Neural crest cell (in vitro differentiated cells): ENCODE results near the gene RPL19. TPM values are rescaled to one million over a fixed set of nuclear protein-coding genes. Genes with fewer than 3 reads are reported as not detected.
A peak's percentile ranks its signal among the peaks of the same experiment; 100 is the strongest.

Experiments used
- DNase-seq: peaks from one replicate; pipeline ENCODE4 v3.0.0; 2021; ENCODE audit warnings: low read depth, mixed read lengths, low spot score
- H3K27ac Mint-ChIP-seq: one replicate; pipeline ENCODE4 v1.8.0; 2021; ENCODE audit warnings: mild to moderate bottlenecking, mixed read lengths; ENCODE audit not compliant: unreplicated experiment
- H3K27me3 Mint-ChIP-seq: 2 replicates; pipeline ENCODE4 v1.8.0; 2021; ENCODE audit warnings: low read depth, mild to moderate bottlenecking, mixed read lengths
- H3K36me3 Mint-ChIP-seq: 2 replicates; pipeline ENCODE4 v1.8.0; 2021; ENCODE audit warnings: low read depth, mild to moderate bottlenecking, mixed read lengths
- H3K4me1 Mint-ChIP-seq: 2 replicates; pipeline ENCODE4 v1.8.0; 2021; ENCODE audit warnings: mixed read lengths
- H3K4me3 Mint-ChIP-seq: one replicate; pipeline ENCODE4 v1.8.0; 2021; ENCODE audit warnings: mild to moderate bottlenecking, mixed read lengths
- H3K9me3 Mint-ChIP-seq: 2 replicates; pipeline ENCODE4 v1.8.0; 2021; ENCODE audit warnings: mixed read lengths
- total RNA-seq: library from RNA; stranded (reverse); gene quantifications from 2 replicates; pipeline ENCODE4 v1.2.1, GENCODE V29; 2021
- TF ChIP-seq, protein P1 (sequence below): fragments of 200-600 bp; sonication (generic); conservative IDR thresholded peaks from 2 replicates; pipeline ENCODE4 v1.5.0; 2021; ENCODE audit warnings: antibody characterized with exemption, mild to moderate bottlenecking

RPL19 gene
- total RNA-seq, 1 donor from 2014 or later: 1,874 TPM

DNA sequence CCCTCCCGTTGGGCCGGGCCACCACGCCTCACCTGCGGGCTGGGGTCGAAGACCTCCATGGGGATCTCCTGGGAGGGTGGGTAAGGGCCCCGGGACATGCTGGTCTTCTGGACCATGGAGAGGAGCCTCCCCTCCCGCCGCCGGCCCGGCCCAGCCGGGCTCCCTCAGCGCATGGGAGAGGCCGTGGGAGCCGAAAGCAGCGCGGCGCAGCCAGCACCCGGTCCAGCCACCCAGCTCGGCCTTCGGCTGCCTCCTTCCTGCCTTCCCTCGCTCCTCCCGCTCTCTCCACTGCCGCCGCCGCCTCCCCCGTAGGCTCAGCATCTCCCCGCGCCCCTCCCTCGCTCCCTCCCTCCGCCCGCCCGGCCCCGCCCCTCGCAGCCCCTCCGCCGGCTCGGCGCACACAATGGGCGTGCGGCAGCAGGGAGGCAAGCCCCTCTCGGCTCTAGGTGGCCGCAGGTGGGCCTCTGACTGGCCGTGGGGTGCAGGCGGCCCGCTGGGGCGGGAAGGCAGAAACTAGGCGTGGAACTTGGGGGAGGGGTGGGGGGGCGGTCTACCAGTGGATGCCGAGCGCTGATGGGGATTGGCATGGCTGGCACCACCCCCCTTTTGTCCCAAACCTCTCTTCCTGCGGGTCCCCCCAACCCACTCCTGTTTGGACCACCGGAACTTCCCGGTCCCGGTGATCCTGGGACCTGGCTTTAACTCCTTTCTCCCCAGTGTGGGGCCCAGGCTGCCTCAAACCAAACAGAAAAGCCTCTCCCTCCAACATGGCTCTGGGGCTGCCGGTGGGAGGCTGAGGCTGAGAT lies 2.5 kb upstream of the RPL19 start, which contains the start of gene CACNB1:
CACNB1 (minus strand) TSS at position 290 of the 806 bp plus-strand sequence; CDS start at position 116, 174 bp downstream.
- DNase-seq: peak; percentile 75
- Mint-ChIP-seq H3K4me1 (peaks cover 48% of the 10 kb centered on the region), H3K4me3 (peak within 1 kb of the TSS; percentile 92), H3K36me3 (peaks cover 10% of the 10 kb centered on the region), H3K27ac (no peak within 1 kb of the TSS), H3K9me3 (no peaks in the 10 kb centered on the region), H3K27me3 (no peaks in the 10 kb centered on the region)
- TF ChIP-seq, protein P1, sequence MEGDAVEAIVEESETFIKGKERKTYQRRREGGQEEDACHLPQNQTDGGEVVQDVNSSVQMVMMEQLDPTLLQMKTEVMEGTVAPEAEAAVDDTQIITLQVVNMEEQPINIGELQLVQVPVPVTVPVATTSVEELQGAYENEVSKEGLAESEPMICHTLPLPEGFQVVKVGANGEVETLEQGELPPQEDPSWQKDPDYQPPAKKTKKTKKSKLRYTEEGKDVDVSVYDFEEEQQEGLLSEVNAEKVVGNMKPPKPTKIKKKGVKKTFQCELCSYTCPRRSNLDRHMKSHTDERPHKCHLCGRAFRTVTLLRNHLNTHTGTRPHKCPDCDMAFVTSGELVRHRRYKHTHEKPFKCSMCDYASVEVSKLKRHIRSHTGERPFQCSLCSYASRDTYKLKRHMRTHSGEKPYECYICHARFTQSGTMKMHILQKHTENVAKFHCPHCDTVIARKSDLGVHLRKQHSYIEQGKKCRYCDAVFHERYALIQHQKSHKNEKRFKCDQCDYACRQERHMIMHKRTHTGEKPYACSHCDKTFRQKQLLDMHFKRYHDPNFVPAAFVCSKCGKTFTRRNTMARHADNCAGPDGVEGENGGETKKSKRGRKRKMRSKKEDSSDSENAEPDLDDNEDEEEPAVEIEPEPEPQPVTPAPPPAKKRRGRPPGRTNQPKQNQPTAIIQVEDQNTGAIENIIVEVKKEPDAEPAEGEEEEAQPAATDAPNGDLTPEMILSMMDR: no peak

DNA sequence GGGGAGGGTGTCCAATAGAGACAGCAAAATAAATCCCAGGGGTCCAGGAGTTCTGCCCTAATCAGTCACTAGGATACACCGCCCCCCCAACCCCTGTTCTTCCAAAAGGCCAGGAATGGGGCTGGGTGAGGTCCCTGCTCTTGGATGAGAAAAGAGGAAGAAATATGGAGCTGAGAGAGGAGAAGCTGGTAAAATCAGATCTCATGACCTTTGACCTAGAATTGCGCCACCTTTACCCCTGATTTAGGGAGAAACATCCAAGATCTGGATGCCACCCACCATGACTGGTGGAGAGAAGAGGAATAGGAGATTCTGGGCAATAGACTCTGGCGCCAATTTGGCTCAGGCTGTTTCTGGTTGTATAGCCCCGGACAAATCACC lies 1.9 kb upstream of the RPL19 start:
- TF ChIP-seq, protein P1: no peak
- Mint-ChIP-seq H3K27me3 (no peaks in the 10 kb centered on the region), H3K9me3 (no peaks in the 10 kb centered on the region), H3K27ac (no peak overlapping the region), H3K4me3 (peak overlapping the region; percentile 92), H3K4me1 (peaks cover 51% of the 10 kb centered on the region), H3K36me3 (peaks cover 12% of the 10 kb centered on the region)
- no peak for DNase-seq

DNA sequence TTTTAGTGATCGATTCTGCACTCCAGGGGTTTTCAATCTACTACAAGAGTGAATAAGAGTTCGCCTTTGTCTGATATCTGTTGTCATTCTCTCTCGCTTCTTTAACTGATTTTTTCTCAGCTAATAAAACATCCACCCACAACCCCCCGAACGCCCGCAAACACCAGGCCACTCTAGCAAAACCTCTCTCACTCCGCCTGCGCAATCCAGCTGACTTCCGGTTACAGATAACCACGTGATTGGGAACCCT lies 338 bp upstream of the RPL19 start:
- H3K9me3 Mint-ChIP-seq: no peaks in the 10 kb centered on the region
- peaks cover 21% of the 10 kb centered on the region for H3K36me3 Mint-ChIP-seq
- no peaks in the 10 kb centered on the region for H3K27me3 Mint-ChIP-seq
- peaks cover 41% of the 10 kb centered on the region for H3K4me1 Mint-ChIP-seq
- peak; percentile 68 for DNase-seq
- TF ChIP-seq, protein P1: no peak
- H3K27ac Mint-ChIP-seq: peak overlapping the region; percentile 99
- H3K4me3 Mint-ChIP-seq: peak overlapping the region; percentile 92

- peak overlapping the region; percentile 92 for H3K4me3 Mint-ChIP-seq
- TF ChIP-seq, protein P1: no peak
- peaks cover 25% of the 10 kb centered on the region for H3K36me3 Mint-ChIP-seq
- peak overlapping the region; percentile 99 for H3K27ac Mint-ChIP-seq
- H3K9me3 Mint-ChIP-seq: no peaks in the 10 kb centered on the region
- H3K4me1 Mint-ChIP-seq: peaks cover 38% of the 10 kb centered on the region
- DNase-seq: no peak
- no peaks in the 10 kb centered on the region for H3K27me3 Mint-ChIP-seq
Observed at GRCh38 chr17:39200957-39201510, 951 bp downstream of the RPL19 start.

GRCh38 chr17:39204245-39204644 lies 4.2 kb downstream of the RPL19 start:
- Mint-ChIP-seq H3K9me3 (no peaks in the 10 kb centered on the region), H3K4me1 (peaks cover 31% of the 10 kb centered on the region), H3K27me3 (peaks cover 27% of the 10 kb centered on the region), H3K4me3 (peak overlapping the region; percentile 69), H3K27ac (no peak overlapping the region), H3K36me3 (peaks cover 25% of the 10 kb centered on the region)
- TF ChIP-seq, protein P1: no peak
- no peak for DNase-seq
